Measurements from ENCODE around the gene ZNF652.

GRCh38 chr17:49363251-49363650 is 1.2 kb upstream of the ZNF652 start:
- TF ChIP-seq EZH2 (IDR thresholded peaks at IDR 0.05; ENCODE audit: insufficient read depth, low read length) (no peak), CTCF (IDR thresholded peaks at IDR 0.05; ENCODE audit: insufficient read depth, low read depth, low read length) (no peak)

Data from astrocyte (in vitro differentiated cells and primary cell).